Measurements from ENCODE around the gene RPS5.
"Not testable (repeated sequence)": the region's sequence is repeated elsewhere in the genome, so short reads cannot be mapped to it uniquely, and the experiment has no call there.

Gene RPS5

DNA sequence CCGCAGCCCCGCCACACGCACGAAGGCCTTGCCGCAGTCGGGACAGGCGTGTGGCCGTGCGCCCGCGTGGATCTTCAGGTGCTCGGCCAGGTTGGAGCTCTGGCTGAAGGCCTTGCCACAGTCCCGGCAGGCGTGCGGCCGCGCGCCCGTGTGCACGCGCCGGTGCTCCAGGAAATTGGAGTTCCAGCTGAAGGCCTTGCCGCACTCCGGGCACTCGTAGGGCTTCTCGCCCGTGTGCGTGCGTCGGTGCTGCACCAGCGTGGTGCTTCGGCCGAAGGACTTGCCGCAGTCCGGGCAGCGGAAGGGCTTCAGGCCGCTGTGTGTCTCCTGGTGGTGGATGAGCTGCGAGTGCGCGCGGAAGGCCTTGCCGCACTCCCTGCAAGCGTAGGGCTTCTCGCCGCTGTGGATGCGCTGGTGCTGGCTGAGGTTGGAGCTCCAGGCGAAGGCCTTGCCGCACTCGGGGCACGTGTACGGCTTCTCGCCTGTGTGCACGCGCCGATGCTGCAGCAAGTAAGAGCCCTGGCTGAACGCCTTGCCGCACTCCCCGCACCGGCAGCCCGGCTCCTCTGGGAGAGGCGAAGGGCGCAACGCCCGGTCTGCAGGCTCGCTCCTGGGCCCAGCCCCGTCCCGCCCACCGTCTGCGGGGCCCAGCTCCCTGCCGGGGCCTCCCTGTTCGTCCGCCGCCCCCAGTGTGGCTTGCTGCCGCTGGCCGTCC, 30.1 kb upstream of the RPS5 start:
- DNase-seq, result peak; percentile 7

GRCh38 chr19:58357481-58358145, 29.5 kb upstream of the RPS5 start:
- no peak for DNase-seq

- DNase-seq, result peak; percentile 36
Measured at GRCh38 chr19:58361900-58362271, 25.2 kb upstream of the RPS5 start.

DNA sequence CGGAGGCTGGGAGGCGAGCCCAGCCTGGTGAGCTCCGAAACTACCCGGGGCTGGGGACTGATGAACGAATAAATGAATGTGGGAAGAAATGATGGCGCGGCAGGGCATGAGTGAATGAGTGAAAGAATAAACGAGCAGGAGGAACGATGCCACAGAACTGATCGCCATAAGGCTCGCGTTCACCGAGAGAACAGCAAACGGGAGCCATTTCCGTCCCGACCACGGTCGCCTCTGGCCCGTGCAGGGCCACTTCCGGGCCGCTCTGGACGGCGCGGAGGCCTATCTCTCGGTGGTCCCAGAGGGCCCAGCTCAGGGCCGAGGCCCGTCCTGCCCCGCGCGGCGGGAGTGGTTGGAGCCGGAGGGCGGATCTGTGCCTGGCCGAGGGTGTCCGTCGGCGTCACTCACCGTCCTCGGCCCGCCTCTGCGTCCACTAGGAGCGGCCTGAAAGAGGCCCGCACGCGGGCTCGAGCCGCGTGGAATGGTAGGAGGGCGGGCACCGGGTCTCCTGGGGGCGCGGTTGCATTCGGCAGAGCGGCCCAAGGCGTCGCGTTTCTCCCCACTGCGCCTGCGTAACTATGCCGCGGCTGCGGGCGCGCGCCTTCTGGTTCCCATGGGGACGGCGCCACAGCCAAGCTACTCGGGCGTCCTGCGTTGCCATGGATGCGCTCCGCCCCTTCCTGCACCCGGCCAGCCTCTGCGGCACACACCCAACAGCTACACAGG, 24.6 kb upstream of the RPS5 start, which contains the start of gene ZNF497:
Gene ZNF497 (minus strand): TSS at position 480 of the 723 bp plus-strand sequence. CDS start 5,116 bp downstream, outside the sequence.
- DNase-seq, result peak; percentile 90

DNA sequence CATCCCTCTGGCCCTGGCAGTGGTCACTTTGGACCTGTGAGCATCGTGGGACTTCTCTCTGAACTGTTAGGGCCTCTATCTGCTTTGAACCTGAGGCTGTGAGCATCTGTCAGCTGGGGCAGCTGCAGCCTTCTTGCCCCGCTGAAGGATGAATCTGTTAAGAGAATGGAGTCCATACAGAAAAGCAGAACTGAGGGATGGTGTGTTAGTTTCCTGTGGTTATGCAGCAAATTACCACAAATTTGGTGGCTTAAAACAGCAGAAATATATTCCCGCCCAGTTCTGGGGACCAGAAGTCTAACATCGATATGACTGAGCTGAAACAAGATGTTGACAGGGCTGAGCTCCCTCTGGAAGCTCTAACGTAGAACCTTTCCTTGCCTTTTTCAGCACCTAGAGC, 22.9 kb upstream of the RPS5 start:
- no peak for DNase-seq

DNA sequence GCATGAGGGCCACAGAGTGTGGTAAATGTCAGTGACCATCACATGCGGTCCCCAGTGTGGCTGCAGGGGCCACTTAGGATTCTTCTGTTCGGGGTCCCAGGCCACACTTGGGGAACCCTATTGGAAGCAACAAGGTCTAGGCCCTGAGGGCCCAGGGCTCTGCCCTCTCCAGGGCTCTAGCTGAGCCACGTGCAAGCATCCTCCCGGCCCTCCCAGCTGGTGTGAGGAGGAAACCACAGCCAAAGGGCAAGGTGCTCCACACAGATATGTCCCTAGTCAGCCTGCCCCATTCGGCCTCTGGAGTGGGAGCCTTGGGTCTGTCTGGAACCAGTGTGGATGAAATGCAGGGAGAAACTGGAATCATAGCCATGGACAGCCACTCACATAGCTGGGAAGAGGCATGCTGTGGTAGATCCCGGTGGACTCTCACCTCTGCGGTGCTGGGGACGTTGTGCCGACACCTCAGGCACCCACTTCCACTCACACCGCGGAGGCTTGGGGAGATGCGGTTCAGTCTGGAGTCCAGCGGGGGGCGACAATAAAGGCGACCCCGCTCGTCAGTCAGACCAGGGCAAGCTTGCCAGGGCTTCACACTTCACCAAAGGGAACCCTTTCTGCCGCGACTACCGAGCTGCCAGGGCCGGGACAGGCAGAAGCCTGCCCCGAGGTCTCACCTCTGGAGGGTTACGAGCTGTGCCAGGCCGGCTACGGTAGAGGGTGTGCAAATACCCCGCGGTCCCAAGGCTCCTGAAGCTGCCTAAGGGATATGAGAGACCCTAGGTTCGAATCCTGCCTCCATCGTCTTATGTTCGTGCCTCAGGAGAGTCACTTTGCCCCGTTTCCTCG, 20.3 kb upstream of the RPS5 start:
- DNase-seq, result no peak

DNA sequence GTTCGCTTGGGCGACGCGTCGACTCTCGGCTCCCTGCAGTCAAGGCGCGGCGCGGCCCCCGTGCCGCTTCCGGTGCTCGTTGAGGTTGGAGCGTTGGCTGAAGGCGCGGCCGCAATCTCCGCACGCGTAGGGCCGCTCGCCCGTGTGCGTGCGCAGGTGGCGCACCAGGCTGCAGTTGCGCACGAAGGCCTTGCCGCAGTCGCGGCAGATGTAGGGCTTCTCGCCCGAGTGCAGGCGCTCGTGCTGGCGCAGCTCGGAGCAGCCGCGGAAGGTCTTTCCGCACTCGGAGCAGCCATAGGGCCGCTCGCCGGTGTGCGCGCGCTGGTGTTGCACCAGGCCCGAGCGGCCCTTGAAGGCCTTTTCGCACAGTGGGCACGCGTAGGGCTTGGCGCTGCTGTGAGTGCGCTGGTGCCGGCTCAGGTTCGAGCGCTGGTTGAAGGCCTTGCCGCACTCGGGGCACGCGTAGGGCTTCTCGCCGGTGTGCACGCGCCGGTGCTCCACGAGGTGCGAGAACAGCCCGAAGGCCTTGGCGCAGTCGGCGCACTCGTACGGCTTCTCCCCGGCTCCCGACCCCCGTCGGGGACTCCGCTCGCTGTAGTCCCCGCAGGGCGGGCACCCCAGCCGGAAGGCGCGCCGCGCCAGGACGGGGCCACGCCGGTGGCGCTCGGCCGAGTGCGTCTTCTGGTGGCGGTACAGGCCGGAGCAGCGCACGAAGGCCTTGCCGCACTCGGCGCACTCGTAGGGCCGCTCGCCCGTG, 19.2 kb upstream of the RPS5 start:
- no peak for DNase-seq

DNA sequence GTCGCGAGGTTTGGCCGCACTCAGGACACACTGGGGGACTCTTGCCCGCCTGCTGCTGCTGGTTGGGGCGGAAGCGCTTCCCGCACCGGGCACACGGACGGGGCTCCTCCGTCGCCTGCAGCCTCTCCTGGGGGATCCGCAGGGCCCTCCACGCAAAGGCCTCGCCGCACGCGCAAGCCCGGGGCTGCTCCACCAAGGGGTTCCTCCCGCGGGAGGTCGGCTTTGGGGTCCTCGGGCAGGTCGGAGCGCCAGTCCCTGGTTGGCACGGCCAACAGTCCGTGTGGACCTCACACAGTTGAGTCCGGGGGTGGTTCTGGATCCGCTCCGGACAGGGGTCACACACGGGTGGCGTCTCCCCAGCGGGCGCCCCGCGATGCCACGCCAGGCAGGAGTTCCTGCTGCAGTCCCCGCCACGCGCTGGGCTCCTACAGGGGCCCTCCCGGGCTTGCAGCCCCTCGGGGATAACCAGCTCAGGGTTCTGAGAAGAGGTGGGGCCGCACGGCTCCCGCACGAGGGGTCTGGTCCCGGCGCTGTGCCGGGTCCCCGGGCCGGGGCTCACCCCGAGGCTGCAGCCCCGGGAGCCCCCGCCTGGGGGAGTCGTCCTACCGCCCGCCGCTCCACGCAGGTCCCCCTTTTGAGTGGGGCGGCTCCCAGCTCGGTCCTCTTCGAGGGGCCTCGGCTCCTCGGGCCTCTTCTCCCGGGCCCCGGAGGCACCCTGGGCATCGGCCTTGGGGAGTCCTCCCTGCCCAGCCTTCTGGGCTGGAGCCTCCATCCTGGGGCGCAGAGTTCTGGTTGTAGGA, 18.3 kb upstream of the RPS5 start:
- no peak for DNase-seq

DNA sequence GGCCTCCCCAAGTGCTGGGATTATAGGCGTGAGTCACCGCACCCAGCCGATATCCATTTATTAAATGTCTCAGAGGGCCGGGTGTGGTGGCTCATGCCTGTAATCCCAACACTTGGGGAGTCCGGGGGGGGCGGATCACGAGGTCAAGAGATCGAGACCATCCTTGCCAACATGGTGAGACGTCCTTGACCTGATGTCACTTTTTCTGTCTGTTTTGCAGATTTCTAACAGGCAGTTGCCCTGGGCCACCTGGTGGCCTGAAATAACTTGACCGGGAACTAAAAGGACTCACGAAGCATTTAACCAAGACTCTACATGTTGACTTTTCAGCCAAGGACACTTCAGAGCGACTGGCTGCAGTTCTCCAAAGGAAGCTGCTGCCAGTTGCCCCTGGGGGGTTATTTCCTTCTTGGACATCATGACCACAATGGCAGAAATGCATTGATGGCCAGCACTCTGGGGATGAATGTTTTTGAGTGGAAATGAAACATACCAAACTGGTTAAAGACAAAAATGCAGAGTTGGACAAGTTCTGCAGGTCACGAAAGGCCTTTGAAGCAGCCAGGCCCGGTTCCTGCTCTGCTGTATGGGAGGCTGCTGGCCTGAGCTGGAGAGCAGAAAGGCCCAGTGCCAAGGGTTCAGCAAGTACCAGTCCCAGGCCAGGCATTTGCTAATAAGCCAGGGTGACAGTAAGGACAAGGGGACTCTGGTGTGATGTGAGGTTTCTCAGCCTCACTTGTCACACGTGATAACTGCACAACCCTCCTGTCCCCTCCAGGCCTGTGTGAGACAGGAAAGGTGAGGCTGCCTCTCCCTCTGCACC, 14.5 kb upstream of the RPS5 start:
- no peak for DNase-seq

GRCh38 chr19:58374200-58374599, 12.9 kb upstream of the RPS5 start:
- DNase-seq, result no peak

DNA sequence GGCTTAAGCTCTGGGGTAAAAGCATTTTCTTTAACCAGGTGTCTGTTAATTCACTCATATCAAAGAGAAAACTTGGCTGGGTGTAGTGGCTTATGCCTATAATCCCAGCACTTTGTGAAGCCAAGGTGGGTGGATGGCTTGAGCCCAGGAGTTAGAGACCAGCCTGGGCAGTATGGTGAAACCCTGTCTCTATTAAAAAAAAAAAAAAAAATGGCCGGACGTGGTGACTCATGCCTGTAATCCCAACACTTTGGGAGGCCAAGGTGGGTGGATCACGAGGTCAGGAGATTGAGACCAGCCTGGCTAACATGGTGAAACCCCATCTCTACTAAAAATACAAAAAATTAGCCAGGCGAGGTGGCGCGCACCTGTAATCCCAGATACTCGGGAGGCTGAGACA, 10.3 kb upstream of the RPS5 start:
- not testable (repeated sequence) for DNase-seq

DNA sequence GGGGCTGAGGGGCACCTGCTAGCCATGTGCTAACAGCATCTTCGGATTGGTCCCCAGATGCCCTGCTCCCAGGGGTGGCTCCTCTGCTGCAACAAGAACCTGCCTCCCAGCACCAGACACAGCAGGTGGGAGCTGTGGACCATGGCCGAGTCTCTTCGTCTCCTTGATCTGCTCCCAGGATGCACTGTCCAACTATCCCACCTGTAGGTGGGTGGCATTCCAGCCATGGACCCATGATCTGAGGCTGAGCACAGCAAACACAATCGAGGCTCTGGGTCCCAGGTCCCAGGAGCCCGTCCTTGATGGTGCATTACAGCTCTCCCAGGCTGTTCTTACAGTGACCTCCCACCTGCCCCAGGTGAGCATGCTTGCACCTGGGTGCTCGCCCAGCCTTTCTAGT, 7.8 kb upstream of the RPS5 start:
- no peak for DNase-seq

- DNase-seq, result no peak
Measured at GRCh38 chr19:58380037-58380661, 6.9 kb upstream of the RPS5 start.

GRCh38 chr19:58380662-58381459, 6.2 kb upstream of the RPS5 start, which contains the start of gene ZNF837:
Gene ZNF837 (minus strand): TSS chr19:58381030. CDS start chr19:58369332, 11,698 bp downstream.
- DNase-seq, result peak; percentile 100

DNA sequence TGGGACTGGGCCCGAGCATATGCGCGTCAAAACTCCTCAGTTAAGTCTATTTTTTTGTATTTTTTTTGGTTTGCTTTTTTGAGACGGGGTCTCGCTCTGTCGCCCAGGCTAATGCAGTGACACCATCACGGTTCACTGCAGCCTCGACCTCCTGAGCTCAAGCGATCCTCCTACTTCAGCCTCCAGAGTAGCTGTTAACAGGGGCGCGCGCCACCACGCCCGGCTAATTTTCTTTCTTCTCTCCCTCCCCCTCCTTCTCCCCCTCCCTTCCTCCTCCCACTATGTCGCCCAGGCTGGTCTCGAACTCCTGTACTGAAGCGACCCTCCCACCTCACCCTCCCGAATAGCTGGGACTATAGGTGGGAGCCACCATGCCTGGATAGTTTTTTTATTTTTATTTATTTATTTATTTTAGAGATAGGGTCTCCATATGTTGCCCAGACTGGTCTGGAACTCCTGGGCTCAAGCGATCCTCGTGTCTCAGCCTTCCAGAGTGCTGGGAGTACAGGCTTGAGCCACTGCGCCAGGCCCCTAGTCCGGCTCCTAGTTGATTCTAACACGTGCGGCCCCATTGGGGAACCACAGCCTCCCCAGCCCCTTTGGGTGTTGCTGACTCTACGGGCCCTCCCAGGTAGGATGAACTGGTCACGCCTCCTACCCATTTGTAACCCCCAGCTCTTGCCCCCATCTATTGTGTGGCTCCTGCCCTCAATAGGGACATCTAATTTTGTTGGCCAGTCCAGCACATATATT, 5.4 kb upstream of the RPS5 start:
- no peak for DNase-seq

GRCh38 chr19:58382997-58383603, 4.0 kb upstream of the RPS5 start:
- DNase-seq, result no peak

DNA sequence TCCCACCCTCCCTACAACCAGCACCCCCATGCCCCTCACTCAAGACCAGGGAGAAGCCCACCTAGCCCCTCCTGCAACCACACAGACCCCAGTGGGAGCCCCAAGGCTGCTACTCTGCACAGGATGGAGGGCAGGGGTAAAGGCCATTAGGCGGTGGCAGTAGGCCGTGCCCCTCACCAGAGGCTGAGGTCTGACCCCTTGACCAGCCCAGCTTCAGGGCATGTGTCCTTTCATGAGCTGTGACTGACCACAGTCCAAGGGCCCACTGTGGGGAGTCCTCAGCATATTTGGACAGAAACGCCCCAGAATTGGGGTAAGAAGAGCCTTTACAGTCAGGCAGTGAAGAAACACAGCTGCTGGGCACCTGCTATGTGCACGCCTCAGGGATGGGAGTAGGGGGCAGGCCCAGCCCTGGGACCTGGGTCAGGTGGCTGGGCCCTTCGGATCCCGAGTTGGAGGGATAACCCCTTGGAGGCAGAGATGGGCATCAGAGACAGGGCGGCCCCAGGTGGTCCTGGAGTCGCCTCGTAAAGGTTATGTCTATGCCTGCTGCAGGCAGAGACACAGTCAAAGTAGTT, 1.7 kb upstream of the RPS5 start:
- DNase-seq, result no peak

Data from DMS79 (cell line).